HEK293 (cell line): Measurements from ENCODE around the gene HPCAL1.
"Not testable (repeated sequence)": the region's sequence is repeated elsewhere in the genome, so short reads cannot be mapped to it uniquely, and the experiment has no call there.

Experiments
- CTCF ChIA-PET: fragments of 350-600 bp; formaldehyde crosslinking; extraction: SDS; loops from one replicate; lab custom pipeline; 2021; ENCODE audit warnings: antibody characterized with exemption; lab: Yijun Ruan, JAX
- POLR2A ChIA-PET: fragments of 300-600 bp; formaldehyde crosslinking; extraction: SDS; loops from one replicate; lab custom pipeline; 2020; ENCODE audit warnings: antibody characterized with exemption, inconsistent platforms; lab: Yijun Ruan, JAX
- H3K27ac ChIP-seq: fragments of 200-500 bp; sonication (Bioruptor generic); 2 replicates; pipeline ENCODE4 v1.5.1; 2014; ENCODE audit warnings: low read depth, low read length, control low read depth, inconsistent platforms; ENCODE audit errors: extremely low read depth
- H3K36me3 ChIP-seq, 2 experiments: fragments of 200-500 bp in 1 of 2; sonication (Bioruptor generic) in 1 of 2; 1 replicate in 1 of 2; 2 replicates in 1 of 2; pipeline ENCODE4 v1.5.1; 2014 to 2017; ENCODE audit warnings: inconsistent platforms in 2 of 2, low read length in 2 of 2; ENCODE audit not compliant: control insufficient read depth in 2 of 2, insufficient read depth in 1 of 2
- H3K4me1 ChIP-seq: fragments of 200-500 bp; sonication (Bioruptor generic); 2 replicates; pipeline ENCODE4 v1.5.1; 2014; ENCODE audit warnings: mild to moderate bottlenecking, low read length, inconsistent platforms; ENCODE audit not compliant: control insufficient read depth, insufficient read depth
- H3K4me3 ChIP-seq: 2 replicates; pipeline ENCODE4 v1.5.1; 2011; ENCODE audit warnings: low read depth, mild to moderate bottlenecking, control low read depth, low read length, moderate library complexity
- H3K9me3 ChIP-seq: fragments of 200-500 bp; sonication (Bioruptor generic); 2 replicates; pipeline ENCODE4 v1.5.1; 2014; ENCODE audit warnings: low read depth, low read length, inconsistent platforms; ENCODE audit not compliant: control insufficient read depth, insufficient read depth
- EGR2 ChIP-seq: fragments of 450-650 bp; formaldehyde crosslinking; IDR thresholded peaks from 2 replicates; pipeline ENCODE4 v1.5.1; 2016; ENCODE audit warnings: low read depth, missing biosample characterization, missing genetic modification characterization
- SP2 ChIP-seq: fragments of 450-650 bp; formaldehyde crosslinking; IDR thresholded peaks from 2 replicates; pipeline ENCODE4 v1.5.1; 2016; ENCODE audit warnings: missing biosample characterization, missing genetic modification characterization
- ZBTB44 ChIP-seq: fragments of 450-650 bp; IDR thresholded peaks from 2 replicates; pipeline ENCODE4 v1.5.1; 2018; ENCODE audit warnings: missing biosample characterization, mild to moderate bottlenecking, missing genetic modification characterization
- ZFHX2 ChIP-seq: fragments of 450-650 bp; formaldehyde crosslinking; conservative IDR thresholded peaks from 2 replicates; pipeline ENCODE4 v1.5.1; 2016; ENCODE audit warnings: missing biosample characterization, missing genetic modification characterization
- ZFP69B ChIP-seq: fragments of 450-650 bp; formaldehyde crosslinking; IDR thresholded peaks from 2 replicates; pipeline ENCODE4 v1.5.1; 2016; ENCODE audit warnings: missing biosample characterization, missing genetic modification characterization
- ZIC2 ChIP-seq: fragments of 450-650 bp; formaldehyde crosslinking; IDR thresholded peaks from 2 replicates; pipeline ENCODE4 v1.5.1; 2016; ENCODE audit warnings: missing biosample characterization, missing genetic modification characterization
- ZNF10 ChIP-seq: fragments of 450-650 bp; formaldehyde crosslinking; IDR thresholded peaks from 2 replicates; pipeline ENCODE4 v1.5.1; 2017; ENCODE audit warnings: missing biosample characterization, missing genetic modification characterization
- ZNF202 ChIP-seq: fragments of 450-650 bp; formaldehyde crosslinking; IDR thresholded peaks from 2 replicates; pipeline ENCODE4 v1.5.1; 2016; ENCODE audit warnings: missing biosample characterization, missing genetic modification characterization, borderline replicate concordance
- ZNF391 ChIP-seq: fragments of 450-650 bp; formaldehyde crosslinking; IDR thresholded peaks from 2 replicates; pipeline ENCODE4 v1.5.1; 2016; ENCODE audit warnings: low read depth, missing biosample characterization, missing genetic modification characterization, borderline replicate concordance
- ZNF514 ChIP-seq: fragments of 450-650 bp; formaldehyde crosslinking; IDR thresholded peaks from 2 replicates; pipeline ENCODE4 v1.5.1; 2016; ENCODE audit warnings: missing biosample characterization, missing genetic modification characterization
- TF ChIP-seq, protein P1 (sequence below): fragments of 450-650 bp; formaldehyde crosslinking; IDR thresholded peaks from 2 replicates; pipeline ENCODE4 v1.5.1; 2016; ENCODE audit warnings: missing biosample characterization, missing genetic modification characterization
- TF ChIP-seq, protein P2 (sequence below): fragments of 450-650 bp; formaldehyde crosslinking; IDR thresholded peaks from 2 replicates; pipeline ENCODE4 v1.5.1; 2016; ENCODE audit warnings: missing biosample characterization, missing genetic modification characterization
- TF ChIP-seq, protein P3 (sequence below): fragments of 450-650 bp; formaldehyde crosslinking; IDR thresholded peaks from 2 replicates; pipeline ENCODE4 v1.5.1; 2017; ENCODE audit warnings: missing biosample characterization, mild to moderate bottlenecking, missing genetic modification characterization, moderate library complexity

Gene HPCAL1

DNA sequence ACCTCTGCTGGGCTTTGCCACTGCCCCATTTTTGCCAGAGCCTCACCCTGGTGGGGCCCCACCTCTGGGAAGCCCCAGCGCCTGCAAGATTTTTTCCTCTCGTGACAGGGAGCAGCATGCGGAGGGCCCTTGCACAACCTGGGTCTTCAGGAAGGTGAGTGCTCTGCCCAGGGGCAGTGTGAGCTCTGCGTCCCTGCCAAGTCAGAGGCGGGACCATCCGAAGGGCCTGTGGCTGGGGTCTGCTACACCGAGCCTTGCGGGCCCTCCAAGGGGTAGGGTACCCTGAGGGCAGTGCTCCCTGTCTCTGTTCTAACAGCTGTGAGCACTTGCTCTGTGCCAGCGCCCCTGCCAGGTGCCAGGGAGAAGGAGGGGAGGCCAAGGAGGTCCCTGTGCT lies 151.2 kb downstream of the HPCAL1 start (continued):
- TF ChIP-seq, protein P1, sequence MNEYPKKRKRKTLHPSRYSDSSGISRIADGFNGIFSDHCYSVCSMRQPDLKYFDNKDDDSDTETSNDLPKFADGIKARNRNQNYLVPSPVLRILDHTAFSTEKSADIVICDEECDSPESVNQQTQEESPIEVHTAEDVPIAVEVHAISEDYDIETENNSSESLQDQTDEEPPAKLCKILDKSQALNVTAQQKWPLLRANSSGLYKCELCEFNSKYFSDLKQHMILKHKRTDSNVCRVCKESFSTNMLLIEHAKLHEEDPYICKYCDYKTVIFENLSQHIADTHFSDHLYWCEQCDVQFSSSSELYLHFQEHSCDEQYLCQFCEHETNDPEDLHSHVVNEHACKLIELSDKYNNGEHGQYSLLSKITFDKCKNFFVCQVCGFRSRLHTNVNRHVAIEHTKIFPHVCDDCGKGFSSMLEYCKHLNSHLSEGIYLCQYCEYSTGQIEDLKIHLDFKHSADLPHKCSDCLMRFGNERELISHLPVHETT (tag by site-specific recombination), result no peak
- TF ChIP-seq ZNF514 (tag by site-specific recombination) (no peak), SP2 (tag by site-specific recombination) (no peak), ZIC2 (tag by site-specific recombination) (no peak), ZFP69B (tag by site-specific recombination) (no peak), ZNF202 (tag by site-specific recombination) (no peak), ZNF391 (tag by site-specific recombination) (no peak), ZBTB44 (tag by site-specific recombination) (no peak)
- TF ChIP-seq, protein P2, sequence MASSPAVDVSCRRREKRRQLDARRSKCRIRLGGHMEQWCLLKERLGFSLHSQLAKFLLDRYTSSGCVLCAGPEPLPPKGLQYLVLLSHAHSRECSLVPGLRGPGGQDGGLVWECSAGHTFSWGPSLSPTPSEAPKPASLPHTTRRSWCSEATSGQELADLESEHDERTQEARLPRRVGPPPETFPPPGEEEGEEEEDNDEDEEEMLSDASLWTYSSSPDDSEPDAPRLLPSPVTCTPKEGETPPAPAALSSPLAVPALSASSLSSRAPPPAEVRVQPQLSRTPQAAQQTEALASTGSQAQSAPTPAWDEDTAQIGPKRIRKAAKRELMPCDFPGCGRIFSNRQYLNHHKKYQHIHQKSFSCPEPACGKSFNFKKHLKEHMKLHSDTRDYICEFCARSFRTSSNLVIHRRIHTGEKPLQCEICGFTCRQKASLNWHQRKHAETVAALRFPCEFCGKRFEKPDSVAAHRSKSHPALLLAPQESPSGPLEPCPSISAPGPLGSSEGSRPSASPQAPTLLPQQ, result no peak

GRCh38 chr2:10454505-10454904 lies 151.8 kb downstream of the HPCAL1 start:
- Histone ChIP-seq H3K27ac (no peak overlapping the region), H3K9me3 (no peaks in the 10 kb centered on the region)
- TF ChIP-seq, protein P3, sequence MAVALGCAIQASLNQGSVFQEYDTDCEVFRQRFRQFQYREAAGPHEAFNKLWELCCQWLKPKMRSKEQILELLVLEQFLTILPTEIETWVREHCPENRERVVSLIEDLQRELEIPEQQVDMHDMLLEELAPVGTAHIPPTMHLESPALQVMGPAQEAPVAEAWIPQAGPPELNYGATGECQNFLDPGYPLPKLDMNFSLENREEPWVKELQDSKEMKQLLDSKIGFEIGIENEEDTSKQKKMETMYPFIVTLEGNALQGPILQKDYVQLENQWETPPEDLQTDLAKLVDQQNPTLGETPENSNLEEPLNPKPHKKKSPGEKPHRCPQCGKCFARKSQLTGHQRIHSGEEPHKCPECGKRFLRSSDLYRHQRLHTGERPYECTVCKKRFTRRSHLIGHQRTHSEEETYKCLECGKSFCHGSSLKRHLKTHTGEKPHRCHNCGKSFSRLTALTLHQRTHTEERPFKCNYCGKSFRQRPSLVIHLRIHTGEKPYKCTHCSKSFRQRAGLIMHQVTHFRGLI (tag by site-specific recombination), result peak; percentile 99
- no peak for TF ChIP-seq EGR2 (tag by site-specific recombination)
- TF ChIP-seq ZFHX2 (tag by site-specific recombination), result 0 out of 2 replicates have a peak, but pooled peaks have one; percentile 1
- TF ChIP-seq, all 188 proteins: peak for 2
- CTCF ChIA-PET, result interaction anchor here (0.7 kb wide), 1 partner anchor 47 kb away, joined by 3 read pairs; no protein-coding TSS in a partner anchor
- Histone ChIP-seq H3K4me3 (no peak overlapping the region), H3K36me3 (no peaks in the 10 kb centered on the region), H3K4me1 (peaks cover 6% of the 10 kb centered on the region; the same call in 1 of the 2 replicates)
- POLR2A ChIA-PET, result no interaction called here

GRCh38 chr2:10457195-10457594 lies 154.5 kb downstream of the HPCAL1 start:
- H3K27ac ChIP-seq, H3K36me3 ChIP-seq, H3K9me3 ChIP-seq, H3K4me1 ChIP-seq, POLR2A ChIA-PET, CTCF ChIA-PET, H3K4me3 ChIP-seq: not testable (repeated sequence)
- TF ChIP-seq ZNF10 (tag by site-specific recombination), result peak; percentile 57; the same call in 1 of the 2 replicates
